HUES64 (cell line): ENCODE data around the gene SHTN1.
A peak's percentile ranks its signal among the peaks of the same experiment; 100 is the strongest.

Experiments
- H3K27ac ChIP-seq: 2 replicates; pipeline ENCODE4 v1.7.0; 2013; ENCODE audit warnings: low read depth, low read length, inconsistent platforms
- H3K27me3 ChIP-seq: 2 replicates; pipeline ENCODE4 v1.6.1; 2013; ENCODE audit warnings: mild to moderate bottlenecking, low read length; ENCODE audit not compliant: insufficient read depth
- H3K36me3 ChIP-seq: 2 replicates; pipeline ENCODE4 v1.6.1; 2013; ENCODE audit warnings: mild to moderate bottlenecking, low read length; ENCODE audit not compliant: insufficient read depth
- H3K4me1 ChIP-seq: 2 replicates; pipeline ENCODE4 v1.6.1; 2013; ENCODE audit warnings: mild to moderate bottlenecking, low read length, moderate library complexity; ENCODE audit not compliant: insufficient read depth
- H3K4me3 ChIP-seq: 2 replicates; pipeline ENCODE4 v1.5.1; 2013; ENCODE audit warnings: mild to moderate bottlenecking, low read length, moderate library complexity
- H3K9ac ChIP-seq: 2 replicates; pipeline ENCODE4 v1.6.1; 2013; ENCODE audit warnings: mild to moderate bottlenecking, low read depth, low read length
- H3K9me3 ChIP-seq: 2 replicates; pipeline ENCODE4 v1.6.1; 2013; ENCODE audit warnings: low read depth, low read length; ENCODE audit not compliant: insufficient read depth
- WGBS: fragments of 150-250, 120-280 bp; methylation state at CpG from one replicate; pipeline ENCODE4 v1.1.7; 2013; ENCODE audit warnings: missing lambda C conversion rate; 5-methylcytosine and 5-hydroxymethylcytosine counted together

SHTN1 gene

GRCh38 chr10:117001144-117001543, 3.8 kb downstream of the SHTN1 start:
- peaks cover 9% of the 10 kb centered on the region for H3K4me1 ChIP-seq
- H3K36me3 ChIP-seq, result no peaks in the 10 kb centered on the region
- no peak overlapping the region for H3K9ac ChIP-seq
- peaks cover 7% of the 10 kb centered on the region for H3K27me3 ChIP-seq
- H3K27ac ChIP-seq, result no peak overlapping the region
- H3K4me3 ChIP-seq, result no peak overlapping the region
- 78% methylated on average over 1 of the region's 2 CpGs for WGBS
- H3K9me3 ChIP-seq, result no peaks in the 10 kb centered on the region

- H3K27me3 ChIP-seq, result peaks cover 3% of the 10 kb centered on the region
- H3K9me3 ChIP-seq, result no peaks in the 10 kb centered on the region
- H3K4me1 ChIP-seq, result peaks cover 14% of the 10 kb centered on the region
- H3K27ac ChIP-seq, result no peak overlapping the region
- WGBS, result 75% methylated on average over 2 of the region's 2 CpGs
- H3K4me3 ChIP-seq, result no peak overlapping the region
- H3K36me3 ChIP-seq, result no peaks in the 10 kb centered on the region
- no peak overlapping the region for H3K9ac ChIP-seq
These were observed 4.4 kb downstream of the SHTN1 start for GRCh38 chr10:117000580-117000979.

DNA sequence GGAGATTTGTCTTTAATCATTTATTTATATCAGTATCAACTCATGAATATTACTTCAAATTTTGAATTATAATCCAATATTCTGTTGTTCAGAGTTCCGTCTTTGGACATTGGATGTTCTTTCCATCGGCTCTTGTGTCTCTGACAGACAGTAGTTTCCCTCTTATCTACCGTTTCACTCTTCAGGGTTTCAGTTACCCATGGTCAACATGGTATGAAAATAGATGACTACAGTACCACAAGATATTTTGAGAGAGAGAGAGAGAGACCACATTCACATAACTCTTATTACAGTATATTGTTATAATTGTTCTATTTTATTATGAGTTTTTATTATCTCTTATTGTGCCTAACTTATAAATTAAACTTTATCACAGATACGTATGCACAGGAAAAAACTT, 6.8 kb downstream of the SHTN1 start:
- Histone ChIP-seq H3K4me3 (no peak overlapping the region), H3K36me3 (no peaks in the 10 kb centered on the region), H3K27me3 (no peaks in the 10 kb centered on the region), H3K9ac (no peak overlapping the region), H3K9me3 (no peaks in the 10 kb centered on the region), H3K27ac (no peak overlapping the region), H3K4me1 (peaks cover 21% of the 10 kb centered on the region)
- WGBS, result 100% methylated on average over 3 of the region's 4 CpGs

GRCh38 chr10:116997015-116997414, 8.0 kb downstream of the SHTN1 start:
- 94% methylated on average over 2 of the region's 2 CpGs for WGBS
- H3K9ac ChIP-seq, result no peak overlapping the region
- H3K27ac ChIP-seq, result no peak overlapping the region
- peaks cover 30% of the 10 kb centered on the region for H3K4me1 ChIP-seq
- no peak overlapping the region for H3K4me3 ChIP-seq
- no peaks in the 10 kb centered on the region for H3K36me3 ChIP-seq
- no peaks in the 10 kb centered on the region for H3K27me3 ChIP-seq
- H3K9me3 ChIP-seq, result no peaks in the 10 kb centered on the region

GRCh38 chr10:116995648-116996047, 9.3 kb downstream of the SHTN1 start:
- H3K4me1 ChIP-seq, result peaks cover 37% of the 10 kb centered on the region
- H3K27ac ChIP-seq, result no peak overlapping the region; the same call in 1 of the 2 replicates
- no peaks in the 10 kb centered on the region for H3K27me3 ChIP-seq
- no peak overlapping the region for H3K9ac ChIP-seq
- H3K36me3 ChIP-seq, result no peaks in the 10 kb centered on the region
- 85% methylated on average over 3 of the region's 3 CpGs for WGBS
- H3K9me3 ChIP-seq, result no peaks in the 10 kb centered on the region
- no peak overlapping the region for H3K4me3 ChIP-seq

GRCh38 chr10:116994113-116994890, 10.7 kb downstream of the SHTN1 start:
- Histone ChIP-seq H3K36me3 (no peaks in the 10 kb centered on the region), H3K9me3 (no peaks in the 10 kb centered on the region), H3K9ac (no peak overlapping the region), H3K4me1 (peaks cover 51% of the 10 kb centered on the region), H3K4me3 (no peak overlapping the region), H3K27me3 (no peaks in the 10 kb centered on the region), H3K27ac (no peak overlapping the region)
- WGBS, result 100% methylated on average over 1 of the region's 1 CpG

DNA sequence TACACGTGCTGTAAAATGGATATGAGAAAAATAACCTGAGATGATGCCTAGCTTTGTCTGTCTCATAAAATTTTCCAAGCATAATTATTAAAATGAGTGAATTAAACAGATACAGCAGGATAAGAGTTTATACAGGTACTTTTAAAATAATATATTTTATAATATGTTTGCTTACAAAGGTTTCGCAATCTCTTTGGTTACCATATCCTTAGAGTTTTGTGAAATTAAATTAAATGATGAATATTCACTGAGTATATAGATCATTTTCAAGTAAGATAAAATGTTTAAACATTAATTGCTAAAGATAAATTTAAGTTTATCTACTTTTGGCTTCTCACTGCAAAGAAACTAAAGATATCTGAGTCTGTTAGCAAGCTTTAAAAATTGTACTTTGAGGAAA, 11.4 kb downstream of the SHTN1 start:
- Histone ChIP-seq H3K27ac (no peak overlapping the region), H3K4me1 (peaks cover 58% of the 10 kb centered on the region), H3K36me3 (no peaks in the 10 kb centered on the region), H3K9ac (no peak overlapping the region), H3K27me3 (no peaks in the 10 kb centered on the region), H3K4me3 (no peak overlapping the region), H3K9me3 (no peaks in the 10 kb centered on the region)
- WGBS, result no CpG with 5 or more reads among the region's 2 CpGs

DNA sequence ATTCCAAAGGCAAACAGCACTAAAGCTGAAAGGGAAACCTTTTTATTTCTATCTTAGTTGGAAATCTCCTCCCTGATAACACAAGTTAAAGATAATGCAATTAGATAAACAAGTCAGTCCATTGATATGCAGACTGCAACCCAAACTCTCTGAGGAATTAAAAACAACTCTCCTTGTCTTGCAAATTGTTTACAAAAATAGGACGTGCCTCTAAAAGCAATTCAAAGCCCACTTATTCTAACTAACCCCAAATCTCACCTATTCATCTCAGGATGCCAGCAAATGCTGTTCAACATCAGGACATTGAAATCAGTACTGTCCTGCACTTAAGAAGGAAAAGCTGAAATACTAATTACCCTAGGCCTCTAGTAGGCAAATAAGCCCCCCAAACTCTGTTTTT, 12.8 kb downstream of the SHTN1 start:
- H3K36me3 ChIP-seq, result no peaks in the 10 kb centered on the region
- H3K9ac ChIP-seq, result no peak overlapping the region
- H3K4me1 ChIP-seq, result peaks cover 59% of the 10 kb centered on the region
- no peaks in the 10 kb centered on the region for H3K9me3 ChIP-seq
- peak overlapping the region; percentile 60; the same call in 1 of the 2 replicates for H3K27ac ChIP-seq
- WGBS, result 0% methylated on average over 1 of the region's 1 CpG
- no peak overlapping the region for H3K4me3 ChIP-seq
- no peaks in the 10 kb centered on the region for H3K27me3 ChIP-seq

GRCh38 chr10:116990276-116990800, 14.6 kb downstream of the SHTN1 start:
- WGBS, result 73% methylated on average over 3 of the region's 3 CpGs

GRCh38 chr10:116989439-116989838, 15.5 kb downstream of the SHTN1 start:
- no peak overlapping the region for H3K4me3 ChIP-seq
- H3K36me3 ChIP-seq, result no peaks in the 10 kb centered on the region
- no peaks in the 10 kb centered on the region for H3K27me3 ChIP-seq
- peak overlapping the region; percentile 39; the same call in 1 of the 2 replicates for H3K9ac ChIP-seq
- H3K9me3 ChIP-seq, result no peaks in the 10 kb centered on the region
- 69% methylated on average over 4 of the region's 4 CpGs for WGBS
- H3K4me1 ChIP-seq, result peaks cover 47% of the 10 kb centered on the region
- H3K27ac ChIP-seq, result peak overlapping the region; percentile 54

More at GRCh38 chr10:116990276-116990800, 14.6 kb downstream of the SHTN1 start:
- Histone ChIP-seq H3K9me3 (no peaks in the 10 kb centered on the region), H3K4me1 (peaks cover 46% of the 10 kb centered on the region), H3K36me3 (no peaks in the 10 kb centered on the region), H3K27ac (no peak overlapping the region), H3K4me3 (no peak overlapping the region), H3K9ac (no peak overlapping the region), H3K27me3 (no peaks in the 10 kb centered on the region)

GRCh38 chr10:116988311-116988710, 16.7 kb downstream of the SHTN1 start:
- no peaks in the 10 kb centered on the region for H3K36me3 ChIP-seq
- H3K27me3 ChIP-seq, result no peaks in the 10 kb centered on the region
- no peaks in the 10 kb centered on the region for H3K9me3 ChIP-seq
- H3K4me3 ChIP-seq, result no peak overlapping the region
- no peak overlapping the region for H3K27ac ChIP-seq
- H3K4me1 ChIP-seq, result peaks cover 46% of the 10 kb centered on the region
- H3K9ac ChIP-seq, result no peak overlapping the region
